Germinal center (tissue), 1 donor: Measurements from ENCODE around the gene GPNMB.
"Not testable (repeated sequence)": the region's sequence is repeated elsewhere in the genome, so short reads cannot be mapped to it uniquely, and the experiment has no call there.

Source experiments
- DNase-seq: peaks from one replicate; pipeline ENCODE4 v3.0.0; 2012; ENCODE audit warnings: mixed read lengths, low spot score

Gene GPNMB

DNA sequence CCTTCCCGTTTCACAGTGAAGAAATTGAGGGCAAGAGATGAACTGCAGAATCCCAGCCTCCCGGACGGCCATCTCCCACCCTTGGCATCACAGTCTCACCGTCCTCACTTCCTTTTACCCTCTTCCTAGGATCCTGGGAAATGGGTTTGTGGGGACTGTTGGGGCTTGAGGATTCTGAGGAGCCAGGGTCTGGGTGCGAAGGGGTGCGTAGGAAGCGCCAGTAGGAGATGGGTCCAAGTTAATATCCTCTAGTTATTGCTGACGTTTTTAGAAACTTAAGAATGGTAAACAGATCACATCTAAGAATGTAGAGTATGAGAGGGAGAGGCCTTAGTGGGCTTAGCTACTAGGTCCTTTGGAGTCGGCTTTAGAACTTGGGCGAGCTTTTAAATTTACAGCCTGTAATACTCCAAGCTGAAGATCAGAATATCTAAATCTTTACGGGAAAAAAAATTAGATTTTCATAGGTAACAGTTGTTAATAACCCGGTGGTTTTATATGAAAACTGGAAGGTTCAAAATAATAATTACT is 53.3 kb downstream of the GPNMB start:
- peak; percentile 12 for DNase-seq

- no peak for DNase-seq
These were observed 60.5 kb downstream of the GPNMB start for GRCh38 chr7:23306936-23307521.

DNA sequence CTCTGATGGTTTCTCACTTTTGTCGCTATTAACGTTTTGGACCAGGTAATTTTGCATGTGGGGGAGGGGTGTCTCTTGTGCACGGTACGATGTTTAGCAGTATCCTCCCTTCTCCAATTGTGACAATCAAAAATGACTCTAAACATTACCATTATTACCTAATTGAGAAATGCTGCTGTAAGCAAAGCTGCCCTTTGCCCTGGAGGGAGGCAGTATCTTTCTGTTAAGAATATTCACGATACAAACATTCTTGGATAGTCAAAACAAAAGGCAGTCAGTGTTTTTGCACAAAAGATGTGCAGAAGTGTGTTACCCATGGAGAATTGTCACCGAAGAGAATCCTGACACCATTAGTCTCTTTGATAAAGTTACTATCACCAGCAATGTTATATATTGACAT is 62.2 kb downstream of the GPNMB start:
- no peak for DNase-seq

DNA sequence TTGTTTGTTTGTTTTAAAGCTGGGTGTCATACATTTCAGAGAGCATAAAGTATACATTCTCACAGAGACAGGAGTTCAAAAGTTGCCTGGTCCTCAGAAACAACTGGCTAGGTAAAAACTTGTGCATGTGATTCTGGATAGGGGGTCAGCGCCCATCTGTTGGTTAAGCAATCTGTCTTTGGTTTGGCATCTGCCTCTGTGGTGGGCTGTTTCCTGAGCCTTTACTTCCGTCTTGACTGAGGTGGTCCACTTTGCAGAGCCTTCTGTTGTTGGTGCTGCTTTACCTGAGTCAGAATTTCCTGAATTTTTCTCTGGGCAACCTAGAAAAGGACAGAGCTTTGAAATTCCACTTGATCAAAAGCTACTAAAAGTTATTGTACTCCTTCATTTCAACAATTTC is 65.6 kb downstream of the GPNMB start:
- DNase-seq = not testable (repeated sequence)

DNA sequence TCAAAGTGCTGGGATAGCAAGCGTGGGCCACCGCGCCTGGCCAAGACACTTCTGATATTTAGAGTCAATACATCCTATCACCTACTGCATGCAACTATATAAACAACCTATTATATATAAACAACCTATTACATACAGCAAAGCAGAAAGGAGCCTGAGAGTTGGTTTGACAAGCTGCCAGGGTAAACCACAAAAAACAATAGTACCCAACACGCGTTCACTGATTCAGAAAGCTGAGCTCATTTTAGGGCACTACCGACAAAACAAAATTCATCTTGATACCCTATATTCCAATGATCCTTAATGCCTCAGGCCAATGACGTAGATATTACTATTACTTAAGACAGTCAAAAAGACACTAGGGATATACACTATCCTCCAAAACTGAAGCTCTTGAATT is 68.8 kb downstream of the GPNMB start:
- no peak for DNase-seq
